CD4-positive, alpha-beta memory T cell (primary cell): ENCODE measurements around the gene INPP5A. TPM values are rescaled to one million over a fixed set of nuclear protein-coding genes. Genes with fewer than 3 reads are reported as not detected.
A peak's percentile ranks its signal among the peaks of the same experiment; 100 is the strongest.

Experiments
- CTCF ChIA-PET: fragments of 350-600 bp; sonication (Branson Sonifier 250); formaldehyde crosslinking; loops from one replicate; lab custom pipeline; 2021; ENCODE audit warnings: inconsistent platforms; ENCODE audit not compliant: partially characterized antibody; lab: Charles Lee
- POLR2A ChIA-PET: fragments of 350-600 bp; sonication (Branson Sonifier 250); formaldehyde crosslinking; loops from one replicate; lab custom pipeline; 2021; ENCODE audit not compliant: partially characterized antibody; lab: Charles Lee
- DNase-seq, 5 donors: peaks; one replicate each; pipeline versions ENCODE4 v3.0.0 to v3.0.0-alpha.2; 2020 to 2022; ENCODE audit warnings: mixed read lengths in 1 of 5
- H3K27ac ChIP-seq: one replicate; pipeline ENCODE4 v1.7.0; 2013; ENCODE audit warnings: low read depth, low read length
- H3K27me3 ChIP-seq: 2 replicates; pipeline ENCODE4 v1.7.0; 2013; ENCODE audit warnings: mild to moderate bottlenecking, low read length, moderate library complexity; ENCODE audit not compliant: insufficient read depth
- H3K36me3 ChIP-seq: 2 replicates; pipeline ENCODE4 v1.7.0; 2013; ENCODE audit warnings: mild to moderate bottlenecking, low read length, moderate library complexity; ENCODE audit not compliant: insufficient read depth
- H3K4me1 ChIP-seq: 2 replicates; pipeline ENCODE4 v1.7.0; 2013; ENCODE audit warnings: mild to moderate bottlenecking, low read length, moderate library complexity; ENCODE audit not compliant: insufficient read depth
- H3K4me3 ChIP-seq, 2 donors: one replicate each; pipeline ENCODE4 v1.7.0; 2013; ENCODE audit warnings: low read length in 2 of 2, mild to moderate bottlenecking in 1 of 2
- H3K9me3 ChIP-seq, 2 donors: one replicate each; pipeline ENCODE4 v1.7.0; 2013; ENCODE audit warnings: low read length in 2 of 2, control low read depth in 1 of 2; ENCODE audit not compliant: control insufficient read depth in 1 of 2
- H3K27ac Mint-ChIP-seq, 7 donors: one replicate each; pipeline ENCODE4 v1.8.0; 2020 to 2021; ENCODE audit warnings: mixed read lengths in 7 of 7, mild to moderate bottlenecking in 6 of 7, inconsistent platforms in 3 of 7, moderate library complexity in 3 of 7
- H3K27me3 Mint-ChIP-seq, 2 donors: one replicate each; pipeline ENCODE4 v1.8.0; 2020 to 2021; ENCODE audit warnings: mixed read lengths in 2 of 2
- H3K36me3 Mint-ChIP-seq, 2 donors: one replicate each; pipeline ENCODE4 v1.8.0; 2020 to 2021; ENCODE audit warnings: mixed read lengths in 2 of 2, inconsistent platforms in 1 of 2, mild to moderate bottlenecking in 1 of 2
- H3K4me1 Mint-ChIP-seq, 4 donors: one replicate each; pipeline ENCODE4 v1.8.0; 2020 to 2021; ENCODE audit warnings: mixed read lengths in 4 of 4, mild to moderate bottlenecking in 1 of 4
- H3K4me3 Mint-ChIP-seq, 8 donors: one replicate each; pipeline ENCODE4 v1.8.0; 2020 to 2021; ENCODE audit warnings: mixed read lengths in 8 of 8, mild to moderate bottlenecking in 7 of 8, moderate library complexity in 6 of 8, inconsistent platforms in 3 of 8
- H3K9me3 Mint-ChIP-seq, 8 donors: one replicate each; pipeline ENCODE4 v1.8.0; 2020 to 2021; ENCODE audit warnings: mixed read lengths in 8 of 8, mild to moderate bottlenecking in 5 of 8, inconsistent platforms in 3 of 8, moderate library complexity in 1 of 8
- intact Hi-C: fragments of 100-400 bp; cut with micrococcal nuclease; formaldehyde crosslinking; loops from one replicate; pipeline ENCODE4 v1.15.1; 2023
- polyA plus RNA-seq, 2 donors: library from polyadenylated mRNA; unstranded; fragments of 300-500 nt; fragmentation: Illumina TruSeq; gene quantifications; one replicate each; pipeline ENCODE4 v1.2.3, GENCODE V29; 2021
- total RNA-seq, 2 experiments: library from RNA; stranded (reverse); gene quantifications; one replicate each; pipeline ENCODE4 v1.2.3, GENCODE V29; 2021

Gene INPP5A
- total and polyA plus RNA-seq, 4 experiments from 2014 or later, result 0.61 to 19.3 (median 10.8) TPM

DNA sequence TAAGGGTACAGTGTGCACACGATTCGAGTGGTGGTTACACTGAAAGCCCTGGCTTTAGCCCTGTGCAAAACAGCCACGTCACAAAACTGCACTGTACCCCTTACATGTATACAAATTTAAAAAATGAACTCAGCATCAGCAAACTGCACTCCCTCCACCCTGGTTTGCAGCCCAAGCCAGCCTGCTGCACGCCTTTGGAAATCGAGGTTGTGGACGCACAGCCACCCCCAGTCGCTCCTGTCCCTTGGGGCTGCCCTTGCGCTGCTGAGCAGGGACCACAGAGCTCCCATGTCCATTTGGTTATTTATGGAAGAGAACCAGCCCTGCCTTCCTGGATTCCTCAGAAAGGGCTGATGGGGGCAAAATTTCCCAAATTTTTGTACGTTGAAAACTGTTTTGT, 98.8 kb downstream of the INPP5A start:
- H3K27me3 ChIP-seq, result no peaks in the 10 kb centered on the region
- no peaks in the 10 kb centered on the region for H3K9me3 ChIP-seq
- H3K9me3 Mint-ChIP-seq, result no peaks in the 10 kb centered on the region
- no peak overlapping the region for H3K27ac ChIP-seq
- peaks cover 8% of the 10 kb centered on the region for H3K4me1 ChIP-seq
- H3K4me1 Mint-ChIP-seq, result peaks cover 15 to 39% (median 20%) of the 10 kb centered on the region in 4 donors
- no peak for DNase-seq
- H3K4me3 Mint-ChIP-seq, result no peak overlapping the region
- POLR2A ChIA-PET, result no interaction called here
- CTCF ChIA-PET, result interaction anchor here (1.0 to 1.6 kb wide), 5 partner anchors 165 to 183 kb away, joined by 3 to 6 read pairs (median 4); no protein-coding TSS in a partner anchor
- no peaks in the 10 kb centered on the region for H3K36me3 Mint-ChIP-seq
- H3K36me3 ChIP-seq, result no peaks in the 10 kb centered on the region
- intact Hi-C loops, result no loop called here
- no peak overlapping the region for H3K27ac Mint-ChIP-seq
- H3K27me3 Mint-ChIP-seq, result no peaks in the 10 kb centered on the region
- no peak overlapping the region for H3K4me3 ChIP-seq

DNA sequence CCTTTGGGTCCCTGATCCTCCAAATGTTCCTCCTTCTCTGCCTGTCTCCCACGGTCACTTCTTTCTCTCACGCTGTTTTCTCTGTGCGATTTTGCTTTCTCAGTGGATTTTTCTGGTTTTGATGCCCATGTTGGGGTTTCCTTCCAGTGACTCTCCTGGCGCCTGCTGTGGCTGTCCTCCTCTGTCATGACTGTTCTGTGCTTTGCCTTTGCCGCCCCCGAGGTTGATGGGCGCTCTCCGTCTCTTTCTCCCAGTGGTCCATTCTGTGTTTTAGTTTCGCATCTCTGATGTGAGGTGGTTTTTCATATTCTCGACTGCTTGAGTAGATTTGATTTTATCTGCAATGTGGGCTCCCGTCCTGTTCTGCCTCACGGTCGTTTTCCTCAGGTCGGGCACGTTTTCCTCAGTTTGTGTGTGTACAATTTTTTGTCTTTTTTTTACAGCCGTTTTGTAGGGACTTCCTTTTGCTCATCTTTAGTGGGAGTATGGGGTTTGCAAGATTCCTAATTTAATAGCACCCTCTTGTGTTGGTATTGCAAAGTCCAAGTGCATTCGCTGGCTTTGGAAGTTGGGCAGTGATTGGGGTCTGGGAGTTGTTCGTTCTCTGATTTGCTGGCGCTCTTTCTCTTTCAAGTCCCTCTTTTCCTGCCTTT, 100.0 kb downstream of the INPP5A start:
- H3K27ac Mint-ChIP-seq, result peak overlapping the region in 5 of 7 donors; percentile 7 to 50 (median 39)
- no peaks in the 10 kb centered on the region for H3K27me3 ChIP-seq
- ChIA-PET CTCF (interaction anchor here (0.9 to 1.8 kb wide), 2 partner anchors 101 to 177 kb away, joined by 3 to 26 read pairs; no protein-coding TSS in a partner anchor), POLR2A (no interaction called here)
- H3K9me3 Mint-ChIP-seq, result no peaks in the 10 kb centered on the region
- H3K4me1 Mint-ChIP-seq, result peaks cover 17 to 28% (median 20%) of the 10 kb centered on the region in 4 donors
- peak in 4 of 5 donors; percentile 43 to 55 (median 49) for DNase-seq
- no peaks in the 10 kb centered on the region for H3K9me3 ChIP-seq
- H3K4me1 ChIP-seq, result peaks cover 8% of the 10 kb centered on the region
- no peak overlapping the region for H3K4me3 ChIP-seq
- H3K4me3 Mint-ChIP-seq, result peak overlapping the region in 3 of 8 donors; percentile 40 to 53 (median 52)
- H3K27me3 Mint-ChIP-seq, result no peaks in the 10 kb centered on the region
- intact Hi-C loops, result loop anchor here (1.0 to 2.0 kb wide), 3 partner anchors 100 to 415 kb away; partner anchors contain the start of gene INPP5A
- no peaks in the 10 kb centered on the region for H3K36me3 ChIP-seq
- no peak overlapping the region for H3K27ac ChIP-seq
- H3K36me3 Mint-ChIP-seq, result no peaks in the 10 kb centered on the region

DNA sequence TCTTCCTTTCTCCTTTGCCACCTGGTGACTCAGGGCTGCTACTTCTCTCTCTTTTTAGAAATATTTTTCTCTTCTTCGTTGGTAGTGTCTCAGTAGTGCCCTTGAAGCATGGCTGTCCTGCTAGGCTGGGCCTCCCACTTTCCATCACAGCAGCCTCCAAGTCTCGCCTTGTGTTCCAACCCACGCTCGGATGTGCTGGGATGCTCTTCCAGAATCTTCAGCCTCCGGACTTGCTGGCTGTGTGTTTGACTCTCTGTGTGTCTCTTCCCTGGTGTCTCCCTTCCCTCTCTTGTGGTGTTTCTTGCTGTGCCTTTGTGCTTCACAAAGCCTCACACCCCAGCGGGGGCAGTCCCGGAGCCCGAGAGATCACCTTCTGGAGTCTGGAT, 100.5 kb downstream of the INPP5A start:
- POLR2A ChIA-PET, result no interaction called here
- no peak overlapping the region for H3K4me3 Mint-ChIP-seq

GRCh38 chr10:132639470-132639869, 101.9 kb downstream of the INPP5A start:
- POLR2A ChIA-PET, result no interaction called here
- intact Hi-C loops, result loop anchor here (2.0 kb wide), 1 partner anchor 417 kb away; no protein-coding TSS in a partner anchor
- peaks cover 13 to 20% (median 18%) of the 10 kb centered on the region in 4 donors for H3K4me1 Mint-ChIP-seq

More for the DNA sequence above, 100.5 kb downstream of the INPP5A start:
- Histone ChIP-seq H3K27ac (no peak overlapping the region), H3K4me1 (peaks cover 8% of the 10 kb centered on the region), H3K4me3 (no peak overlapping the region), H3K36me3 (no peaks in the 10 kb centered on the region), H3K9me3 (no peaks in the 10 kb centered on the region), H3K27me3 (no peaks in the 10 kb centered on the region)
- Mint-ChIP-seq H3K27me3 (no peaks in the 10 kb centered on the region), H3K4me1 (peaks cover 15 to 28% (median 19%) of the 10 kb centered on the region in 4 donors), H3K9me3 (no peaks in the 10 kb centered on the region), H3K36me3 (no peaks in the 10 kb centered on the region), H3K27ac (no peak overlapping the region)
- DNase-seq, result no peak
- intact Hi-C loops, result loop anchor here (2.0 kb wide), 1 partner anchor 415 kb away; no protein-coding TSS in a partner anchor
- CTCF ChIA-PET, result interaction anchor here (0.9 to 1.8 kb wide), 4 partner anchors 29 to 183 kb away, joined by 3 to 26 read pairs (median 4); no protein-coding TSS in a partner anchor

DNA sequence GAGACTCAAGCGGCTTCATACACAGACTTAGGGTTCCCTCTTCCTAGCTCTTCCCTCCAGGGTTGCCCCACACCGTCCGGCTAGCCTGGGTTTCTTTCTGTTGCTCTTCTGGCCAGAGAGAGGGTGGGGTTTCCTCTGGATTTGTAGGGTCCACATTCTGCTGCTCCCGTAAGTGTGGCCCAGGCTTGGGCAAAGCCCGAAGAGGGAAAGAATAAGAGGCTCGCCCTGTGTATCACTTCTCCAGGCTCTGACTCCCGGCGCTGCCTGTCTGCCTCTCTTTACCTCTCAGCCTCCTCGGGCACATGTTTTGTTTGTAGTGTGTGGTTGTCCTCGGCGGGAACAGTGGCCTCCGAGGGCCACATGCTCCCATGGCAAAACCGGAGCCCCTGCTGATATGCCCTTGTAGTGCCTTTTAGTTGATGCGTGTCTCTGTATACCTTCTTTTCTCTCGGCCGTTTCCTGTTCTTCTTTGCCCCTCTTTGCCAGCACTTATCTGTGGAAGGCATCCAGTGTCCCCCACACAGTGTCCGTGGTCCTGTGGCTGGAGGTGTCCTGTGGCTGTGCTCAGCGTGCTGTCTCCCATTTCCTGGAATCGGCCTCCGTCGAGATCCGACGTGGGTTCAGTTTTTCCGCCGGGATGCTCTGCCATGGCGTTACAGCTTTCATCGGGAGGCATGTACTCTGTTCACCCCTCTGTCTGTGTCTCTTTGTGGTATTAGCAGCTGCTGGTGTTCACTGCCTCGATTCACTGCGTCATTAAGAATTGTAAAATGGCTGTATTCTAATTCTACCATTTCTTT, 102.9 kb downstream of the INPP5A start:
- no peak overlapping the region for H3K4me3 ChIP-seq
- no peak for DNase-seq
- POLR2A ChIA-PET, result no interaction called here
- no peak overlapping the region for H3K27ac ChIP-seq
- CTCF ChIA-PET, result interaction anchor here (1.0 kb wide), 1 partner anchor 8 kb away, joined by 5 read pairs; no protein-coding TSS in a partner anchor
- peaks cover 4% of the 10 kb centered on the region for H3K36me3 ChIP-seq
- intact Hi-C loops, result no loop called here
- H3K27me3 ChIP-seq, result no peaks in the 10 kb centered on the region
- no peaks in the 10 kb centered on the region for H3K27me3 Mint-ChIP-seq
- H3K4me1 Mint-ChIP-seq, result peaks cover 10 to 17% (median 15%) of the 10 kb centered on the region in 4 donors
- peaks cover 5% of the 10 kb centered on the region for H3K4me1 ChIP-seq
- H3K9me3 ChIP-seq, result no peaks in the 10 kb centered on the region
- H3K4me3 Mint-ChIP-seq, result no peak overlapping the region
- no peaks in the 10 kb centered on the region for H3K36me3 Mint-ChIP-seq
- peak overlapping the region in 1 of 7 donors; percentile 35 for H3K27ac Mint-ChIP-seq
- H3K9me3 Mint-ChIP-seq, result no peaks in the 10 kb centered on the region

More at GRCh38 chr10:132639470-132639869, 101.9 kb downstream of the INPP5A start:
- Histone ChIP-seq H3K27me3 (no peaks in the 10 kb centered on the region), H3K4me1 (peaks cover 6% of the 10 kb centered on the region), H3K4me3 (no peak overlapping the region), H3K27ac (no peak overlapping the region), H3K36me3 (no peaks in the 10 kb centered on the region), H3K9me3 (no peaks in the 10 kb centered on the region)
- Mint-ChIP-seq H3K9me3 (no peaks in the 10 kb centered on the region), H3K27ac (no peak overlapping the region), H3K36me3 (no peaks in the 10 kb centered on the region), H3K4me3 (no peak overlapping the region), H3K27me3 (no peaks in the 10 kb centered on the region)
- no peak for DNase-seq
- CTCF ChIA-PET, result interaction anchor here (1.1 to 1.8 kb wide), 3 partner anchors 28 to 184 kb away, joined by 3 to 26 read pairs (median 4); no protein-coding TSS in a partner anchor

DNA sequence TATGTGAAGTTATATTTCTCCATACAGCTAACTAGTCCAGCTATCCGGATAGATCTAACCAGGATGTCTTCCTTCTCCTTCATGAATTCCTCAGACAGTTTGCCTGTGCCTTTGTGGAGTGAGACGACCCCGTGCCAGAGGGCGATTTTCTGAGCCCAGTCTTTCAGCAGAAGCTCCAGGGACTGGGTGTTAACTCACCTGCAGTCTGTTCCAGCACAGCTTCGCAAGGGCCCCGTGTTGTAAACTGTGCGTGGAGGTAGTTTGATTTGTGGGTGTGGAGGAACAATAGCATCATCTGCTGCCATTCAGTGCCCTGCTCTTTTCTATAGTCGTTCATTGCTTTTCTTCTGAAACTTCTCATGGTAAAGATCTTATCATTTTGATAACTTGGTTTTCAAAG, 103.8 kb downstream of the INPP5A start:
- CTCF ChIA-PET, result interaction anchor here (1.0 kb wide), 1 partner anchor 9 kb away, joined by 5 read pairs; no protein-coding TSS in a partner anchor

More for the DNA sequence above, 103.8 kb downstream of the INPP5A start:
- Mint-ChIP-seq H3K36me3 (no peaks in the 10 kb centered on the region), H3K27ac (no peak overlapping the region), H3K4me1 (peaks cover 8 to 17% (median 15%) of the 10 kb centered on the region in 4 donors), H3K4me3 (no peak overlapping the region), H3K27me3 (no peaks in the 10 kb centered on the region), H3K9me3 (no peaks in the 10 kb centered on the region)
- H3K4me3 ChIP-seq, result no peak overlapping the region
- H3K4me1 ChIP-seq, result peaks cover 5% of the 10 kb centered on the region
- no peak overlapping the region for H3K27ac ChIP-seq
- intact Hi-C loops, result no loop called here
- POLR2A ChIA-PET, result no interaction called here
- no peaks in the 10 kb centered on the region for H3K9me3 ChIP-seq
- no peaks in the 10 kb centered on the region for H3K27me3 ChIP-seq
- DNase-seq, result no peak
- peaks cover 4% of the 10 kb centered on the region for H3K36me3 ChIP-seq
